22Rv1 (cell line): ENCODE data around the gene C12orf43.

Source experiments
- ZFX ChIP-seq: fragments of 450-650 bp; IDR thresholded peaks from 2 replicates; pipeline ENCODE4 v1.6.1; 2017; ENCODE audit warnings: antibody characterized with exemption, borderline replicate concordance
- TF ChIP-seq, protein P1 (sequence below): fragments of 450-650 bp; IDR thresholded peaks from 2 replicates; pipeline ENCODE4 v1.5.1; 2017; ENCODE audit warnings: mild to moderate bottlenecking

- TF ChIP-seq, protein P1, sequence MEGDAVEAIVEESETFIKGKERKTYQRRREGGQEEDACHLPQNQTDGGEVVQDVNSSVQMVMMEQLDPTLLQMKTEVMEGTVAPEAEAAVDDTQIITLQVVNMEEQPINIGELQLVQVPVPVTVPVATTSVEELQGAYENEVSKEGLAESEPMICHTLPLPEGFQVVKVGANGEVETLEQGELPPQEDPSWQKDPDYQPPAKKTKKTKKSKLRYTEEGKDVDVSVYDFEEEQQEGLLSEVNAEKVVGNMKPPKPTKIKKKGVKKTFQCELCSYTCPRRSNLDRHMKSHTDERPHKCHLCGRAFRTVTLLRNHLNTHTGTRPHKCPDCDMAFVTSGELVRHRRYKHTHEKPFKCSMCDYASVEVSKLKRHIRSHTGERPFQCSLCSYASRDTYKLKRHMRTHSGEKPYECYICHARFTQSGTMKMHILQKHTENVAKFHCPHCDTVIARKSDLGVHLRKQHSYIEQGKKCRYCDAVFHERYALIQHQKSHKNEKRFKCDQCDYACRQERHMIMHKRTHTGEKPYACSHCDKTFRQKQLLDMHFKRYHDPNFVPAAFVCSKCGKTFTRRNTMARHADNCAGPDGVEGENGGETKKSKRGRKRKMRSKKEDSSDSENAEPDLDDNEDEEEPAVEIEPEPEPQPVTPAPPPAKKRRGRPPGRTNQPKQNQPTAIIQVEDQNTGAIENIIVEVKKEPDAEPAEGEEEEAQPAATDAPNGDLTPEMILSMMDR: no peak
- no peak for TF ChIP-seq ZFX
Observed at GRCh38 chr12:120993496-120993895, 22.8 kb downstream of the C12orf43 start.
